Stomach smooth muscle (tissue), 2 donors: ENCODE measurements around the gene STARD8.
"Not testable (repeated sequence)": the region's sequence is repeated elsewhere in the genome, so short reads cannot be mapped to it uniquely, and the experiment has no call there.

Experiments
- H3K27ac ChIP-seq: one replicate; pipeline ENCODE4 v1.7.0; 2013; ENCODE audit warnings: mild to moderate bottlenecking, low read length, inconsistent platforms
- H3K27me3 ChIP-seq, 2 donors: one replicate each; pipeline ENCODE4 v1.7.0; 2013; ENCODE audit warnings: low read length in 2 of 2; ENCODE audit not compliant: insufficient read depth in 2 of 2, control insufficient read depth in 1 of 2
- H3K36me3 ChIP-seq, 2 donors: one replicate each; pipeline ENCODE4 v1.7.0; 2013; ENCODE audit warnings: low read length in 2 of 2; ENCODE audit not compliant: control insufficient read depth in 2 of 2, insufficient read depth in 2 of 2
- H3K4me1 ChIP-seq: one replicate; pipeline ENCODE4 v1.7.0; 2013; ENCODE audit warnings: low read length; ENCODE audit not compliant: control insufficient read depth, insufficient read depth
- H3K4me3 ChIP-seq, 2 donors: one replicate each; pipeline ENCODE4 v1.7.0; 2013; ENCODE audit warnings: low read length in 2 of 2
- H3K9ac ChIP-seq, 2 donors: one replicate each; pipeline ENCODE4 v1.7.0; 2013; ENCODE audit warnings: low read length in 2 of 2, mild to moderate bottlenecking in 1 of 2
- H3K9me3 ChIP-seq, 2 donors: one replicate each; pipeline ENCODE4 v1.7.0; 2013; ENCODE audit warnings: low read length in 2 of 2; ENCODE audit not compliant: control insufficient read depth in 2 of 2
- donor health status: healthy.
- donor health status: Pancreatic carcinoma.

Gene STARD8

GRCh38 chrX:68725756-68726365 is 78.4 kb downstream of the STARD8 start:
- Histone ChIP-seq H3K27me3 (peaks cover 0 to 32% of the 10 kb centered on the region in 2 donors), H3K4me3 (no peak overlapping the region), H3K4me1 (no peaks in the 10 kb centered on the region), H3K27ac (no peak overlapping the region), H3K9ac (no peak overlapping the region), H3K36me3 (no peaks in the 10 kb centered on the region), H3K9me3 (no peaks in the 10 kb centered on the region)

- Histone ChIP-seq H3K27ac (no peak overlapping the region), H3K36me3 (no peaks in the 10 kb centered on the region), H3K4me3 (no peak overlapping the region), H3K4me1 (no peaks in the 10 kb centered on the region), H3K9me3 (no peaks in the 10 kb centered on the region), H3K9ac (no peak overlapping the region), H3K27me3 (peaks cover 0 to 37% of the 10 kb centered on the region in 2 donors)
Observed at GRCh38 chrX:68726366-68726765, 78.9 kb downstream of the STARD8 start.

- Histone ChIP-seq H3K27ac (no peak overlapping the region), H3K9me3 (no peaks in the 10 kb centered on the region), H3K9ac (no peak overlapping the region), H3K4me1 (no peaks in the 10 kb centered on the region), H3K4me3 (no peak overlapping the region), H3K36me3 (no peaks in the 10 kb centered on the region), H3K27me3 (peaks cover 0 to 40% of the 10 kb centered on the region in 2 donors)
Observed at GRCh38 chrX:68727696-68728095, 80.2 kb downstream of the STARD8 start.

GRCh38 chrX:68728186-68728585 is 80.7 kb downstream of the STARD8 start:
- H3K27ac ChIP-seq: no peak overlapping the region
- peaks cover 0 to 38% of the 10 kb centered on the region in 2 donors for H3K27me3 ChIP-seq
- no peak overlapping the region for H3K4me3 ChIP-seq
- no peaks in the 10 kb centered on the region for H3K9me3 ChIP-seq
- no peaks in the 10 kb centered on the region for H3K36me3 ChIP-seq
- H3K9ac ChIP-seq: no peak overlapping the region
- no peaks in the 10 kb centered on the region for H3K4me1 ChIP-seq

- Histone ChIP-seq H3K4me3 (no peak overlapping the region), H3K9ac (no peak overlapping the region), H3K4me1 (no peaks in the 10 kb centered on the region), H3K27ac (no peak overlapping the region), H3K27me3 (peaks cover 0 to 29% of the 10 kb centered on the region in 2 donors), H3K9me3 (no peaks in the 10 kb centered on the region), H3K36me3 (no peaks in the 10 kb centered on the region)
Observed at GRCh38 chrX:68731254-68731653, 83.8 kb downstream of the STARD8 start.

GRCh38 chrX:68732906-68733493 is 85.5 kb downstream of the STARD8 start:
- no peak overlapping the region for H3K4me3 ChIP-seq
- H3K9ac ChIP-seq: no peak overlapping the region
- H3K9me3 ChIP-seq: no peaks in the 10 kb centered on the region
- no peak overlapping the region for H3K27ac ChIP-seq
- no peaks in the 10 kb centered on the region for H3K4me1 ChIP-seq
- peaks cover 0 to 18% of the 10 kb centered on the region in 2 donors for H3K27me3 ChIP-seq
- H3K36me3 ChIP-seq: no peaks in the 10 kb centered on the region

- peaks cover 0 to 17% of the 10 kb centered on the region in 2 donors for H3K27me3 ChIP-seq
- H3K36me3 ChIP-seq: no peaks in the 10 kb centered on the region
- H3K4me1 ChIP-seq: no peaks in the 10 kb centered on the region
- H3K4me3 ChIP-seq: no peak overlapping the region
- H3K27ac ChIP-seq: no peak overlapping the region
- no peaks in the 10 kb centered on the region for H3K9me3 ChIP-seq
- no peak overlapping the region for H3K9ac ChIP-seq
Observed at GRCh38 chrX:68735266-68735665, 87.8 kb downstream of the STARD8 start.

GRCh38 chrX:68741864-68742263 is 94.4 kb downstream of the STARD8 start:
- H3K4me1 ChIP-seq, H3K27me3 ChIP-seq: not testable (repeated sequence)

GRCh38 chrX:68743754-68744153 is 96.3 kb downstream of the STARD8 start:
- Histone ChIP-seq H3K9ac (no peak overlapping the region), H3K4me1 (no peaks in the 10 kb centered on the region), H3K27ac (no peak overlapping the region), H3K36me3 (no peaks in the 10 kb centered on the region), H3K27me3 (peaks cover 0 to 13% of the 10 kb centered on the region in 2 donors), H3K9me3 (peaks cover 0 to 3% of the 10 kb centered on the region in 2 donors), H3K4me3 (no peak overlapping the region)

More at GRCh38 chrX:68741864-68742263, 94.4 kb downstream of the STARD8 start:
- not testable (repeated sequence) for H3K9ac ChIP-seq, H3K36me3 ChIP-seq, H3K27ac ChIP-seq, H3K4me3 ChIP-seq, H3K9me3 ChIP-seq

- Histone ChIP-seq H3K27ac (no peak overlapping the region), H3K9me3 (peaks cover 0 to 5% of the 10 kb centered on the region in 2 donors), H3K9ac (no peak overlapping the region), H3K4me3 (no peak overlapping the region), H3K36me3 (no peaks in the 10 kb centered on the region), H3K27me3 (peaks cover 0 to 21% of the 10 kb centered on the region in 2 donors), H3K4me1 (no peaks in the 10 kb centered on the region)
Observed at GRCh38 chrX:68746988-68747387, 99.5 kb downstream of the STARD8 start.

- H3K27ac ChIP-seq: no peak overlapping the region
- peaks cover 0 to 5% of the 10 kb centered on the region in 2 donors for H3K9me3 ChIP-seq
- no peak overlapping the region for H3K9ac ChIP-seq
- no peaks in the 10 kb centered on the region for H3K4me1 ChIP-seq
- no peak overlapping the region for H3K4me3 ChIP-seq
- peaks cover 0 to 21% of the 10 kb centered on the region in 2 donors for H3K27me3 ChIP-seq
- H3K36me3 ChIP-seq: no peaks in the 10 kb centered on the region
Observed at GRCh38 chrX:68748030-68748429, 100.6 kb downstream of the STARD8 start.
